Activated CD8-positive, alpha-beta T cell treated with anti-CD3 and anti-CD28 coated beads for 36 hours (primary cell): ENCODE measurements around the gene TEKT2. TPM values are rescaled to one million over a fixed set of nuclear protein-coding genes. Genes with fewer than 3 reads are reported as not detected.
A peak's percentile ranks its signal among the peaks of the same experiment; 100 is the strongest.

Source experiments
- ATAC-seq: fragments of 200-7000 bp; cut with Tn5 transposase; one replicate; pipeline ENCODE4 v1.10.0; 2021; ENCODE audit warnings: mild to moderate bottlenecking, moderate library complexity
- CTCF ChIA-PET: fragments of 350-600 bp; sonication (Branson Sonifier 250); formaldehyde crosslinking; loops from one replicate; lab custom pipeline; 2021; ENCODE audit warnings: antibody characterized with exemption; lab: Charles Lee
- POLR2A ChIA-PET: fragments of 350-600 bp; sonication (Branson Sonifier 250); formaldehyde crosslinking; loops from one replicate; lab custom pipeline; 2021; ENCODE audit warnings: antibody characterized with exemption; lab: Charles Lee
- DNase-seq: peaks from one replicate; pipeline ENCODE4 v3.0.0-alpha.2; 2020
- H3K27ac Mint-ChIP-seq: one replicate; pipeline ENCODE4 v1.8.0; 2021; ENCODE audit warnings: mild to moderate bottlenecking, mixed read lengths
- H3K27me3 Mint-ChIP-seq: one replicate; pipeline ENCODE4 v1.8.0; 2021; ENCODE audit warnings: mixed read lengths
- H3K36me3 Mint-ChIP-seq: one replicate; pipeline ENCODE4 v1.8.0; 2021; ENCODE audit warnings: low read depth, mixed read lengths
- H3K4me1 Mint-ChIP-seq: one replicate; pipeline ENCODE4 v1.8.0; 2021; ENCODE audit warnings: low read depth, mixed read lengths
- H3K4me3 Mint-ChIP-seq: one replicate; pipeline ENCODE4 v1.8.0; 2021; ENCODE audit warnings: mild to moderate bottlenecking, moderate library complexity, mixed read lengths
- H3K9me3 Mint-ChIP-seq: one replicate; pipeline ENCODE4 v1.8.0; 2021; ENCODE audit warnings: mixed read lengths
- intact Hi-C: fragments of 100-400 bp; cut with micrococcal nuclease; formaldehyde crosslinking; loops from one replicate; pipeline ENCODE4 v1.10.0; 2022
- total RNA-seq, 2 experiments: library from RNA; stranded (reverse); gene quantifications; one replicate each; pipeline ENCODE4 v1.2.3, GENCODE V29; 2021
- TF ChIP-seq, protein P1 (sequence below): fragments of 200-600 bp; IDR thresholded peaks from one replicate; pipeline ENCODE4 v1.8.0; 2022; ENCODE audit warnings: antibody characterized with exemption, mild to moderate bottlenecking

Gene TEKT2
- total RNA-seq, 2 experiments from 2014 or later, result 0.20 to 0.34 TPM

DNA sequence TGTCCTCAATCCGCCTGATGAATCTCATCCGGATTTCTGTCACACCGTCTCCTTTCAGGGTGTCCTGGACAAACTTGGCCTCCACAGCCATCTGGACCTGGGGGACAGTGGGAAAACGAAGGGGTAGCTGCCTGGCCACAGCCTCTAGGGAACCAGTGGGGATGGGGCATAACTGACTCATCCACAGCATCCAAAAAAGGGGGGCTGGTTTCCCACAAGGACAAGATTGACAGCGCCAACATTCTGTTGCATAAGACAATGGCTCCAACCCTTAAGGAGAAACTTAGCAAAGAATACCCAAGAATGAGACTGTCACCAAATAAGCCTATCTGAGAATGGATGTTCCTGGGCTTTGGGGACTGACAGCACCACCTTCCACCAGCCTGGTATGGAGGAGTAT, 53.3 kb downstream of the TEKT2 start:
- peaks cover 8% of the 10 kb centered on the region for H3K36me3 Mint-ChIP-seq
- H3K27me3 Mint-ChIP-seq, result no peaks in the 10 kb centered on the region
- no peak for DNase-seq
- TF ChIP-seq, protein P1, sequence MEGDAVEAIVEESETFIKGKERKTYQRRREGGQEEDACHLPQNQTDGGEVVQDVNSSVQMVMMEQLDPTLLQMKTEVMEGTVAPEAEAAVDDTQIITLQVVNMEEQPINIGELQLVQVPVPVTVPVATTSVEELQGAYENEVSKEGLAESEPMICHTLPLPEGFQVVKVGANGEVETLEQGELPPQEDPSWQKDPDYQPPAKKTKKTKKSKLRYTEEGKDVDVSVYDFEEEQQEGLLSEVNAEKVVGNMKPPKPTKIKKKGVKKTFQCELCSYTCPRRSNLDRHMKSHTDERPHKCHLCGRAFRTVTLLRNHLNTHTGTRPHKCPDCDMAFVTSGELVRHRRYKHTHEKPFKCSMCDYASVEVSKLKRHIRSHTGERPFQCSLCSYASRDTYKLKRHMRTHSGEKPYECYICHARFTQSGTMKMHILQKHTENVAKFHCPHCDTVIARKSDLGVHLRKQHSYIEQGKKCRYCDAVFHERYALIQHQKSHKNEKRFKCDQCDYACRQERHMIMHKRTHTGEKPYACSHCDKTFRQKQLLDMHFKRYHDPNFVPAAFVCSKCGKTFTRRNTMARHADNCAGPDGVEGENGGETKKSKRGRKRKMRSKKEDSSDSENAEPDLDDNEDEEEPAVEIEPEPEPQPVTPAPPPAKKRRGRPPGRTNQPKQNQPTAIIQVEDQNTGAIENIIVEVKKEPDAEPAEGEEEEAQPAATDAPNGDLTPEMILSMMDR, result no peak
- no peak for ATAC-seq
- no peak overlapping the region for H3K27ac Mint-ChIP-seq
- CTCF ChIA-PET, result interaction anchor here (6.3 kb wide), 1 partner anchor 36 kb away, joined by 86 read pairs; no protein-coding TSS in a partner anchor
- H3K4me1 Mint-ChIP-seq, result peaks cover 20% of the 10 kb centered on the region
- POLR2A ChIA-PET, result no interaction called here
- H3K9me3 Mint-ChIP-seq, result no peaks in the 10 kb centered on the region
- intact Hi-C loops, result no loop called here
- H3K4me3 Mint-ChIP-seq, result no peak overlapping the region

DNA sequence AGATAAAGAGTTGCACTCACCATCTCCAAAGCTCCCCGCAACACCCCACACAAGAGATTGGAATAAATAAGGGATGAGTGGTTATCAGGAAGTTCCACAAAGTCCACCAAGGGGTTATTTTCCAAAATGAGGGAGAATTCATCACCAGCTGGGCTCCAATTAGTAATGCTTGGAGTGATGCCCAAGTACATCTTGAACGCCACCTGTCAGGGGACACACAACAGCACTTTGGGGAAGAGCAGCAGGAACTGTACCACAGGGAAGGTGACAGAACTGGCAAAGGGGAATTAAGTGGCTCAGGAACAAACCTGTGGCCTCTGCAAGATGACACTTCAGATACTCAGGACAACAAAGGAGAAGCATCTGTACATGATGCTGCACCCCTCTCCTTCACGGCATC, 53.9 kb downstream of the TEKT2 start:
- no peak for DNase-seq
- POLR2A ChIA-PET, result no interaction called here
- H3K9me3 Mint-ChIP-seq, result no peaks in the 10 kb centered on the region
- CTCF ChIA-PET, result interaction anchor here (1.0 to 6.3 kb wide), 3 partner anchors 11 to 41 kb away, joined by 3 to 86 read pairs (median 3); no protein-coding TSS in a partner anchor
- H3K4me3 Mint-ChIP-seq, result no peak overlapping the region
- intact Hi-C loops, result no loop called here
- peaks cover 8% of the 10 kb centered on the region for H3K36me3 Mint-ChIP-seq
- no peak for ATAC-seq
- TF ChIP-seq, protein P1, result no peak
- H3K27me3 Mint-ChIP-seq, result no peaks in the 10 kb centered on the region
- H3K27ac Mint-ChIP-seq, result peak overlapping the region; percentile 37
- H3K4me1 Mint-ChIP-seq, result peaks cover 23% of the 10 kb centered on the region

Other genes with a start within 250 kb of the TEKT2 start
- gene AGO1, start 200.9 kb upstream of the TEKT2 start, total RNA-seq, result 10 to 100 TPM; 33.0 to 34.2 TPM
- gene AGO3, start 153.0 kb upstream of the TEKT2 start, total RNA-seq, result 10 to 100 TPM; 27.7 to 30.0 TPM
- gene ADPRS, start 4.8 kb downstream of the TEKT2 start, total RNA-seq, result 10 to 100 TPM; 52.7 to 54.9 TPM
- under 1 TPM; 0.83 to 0.85 TPM for gene COL8A2, start 41.1 kb downstream of the TEKT2 start, total RNA-seq
- gene TRAPPC3, start 65.4 kb downstream of the TEKT2 start, total RNA-seq, result 10 to 100 TPM; 47.9 to 48.4 TPM
- gene MAP7D1, start 72.1 kb downstream of the TEKT2 start, total RNA-seq, result 100 to 1,000 TPM; 125 to 129 TPM
- 100 to 1,000 TPM; 119 to 121 TPM for gene THRAP3, start 140.3 kb downstream of the TEKT2 start, total RNA-seq
- 10 to 100 TPM; 17.8 to 21.0 TPM for gene SH3D21, start 222.3 kb downstream of the TEKT2 start, total RNA-seq
- 1 to 10 TPM; 5.8 to 6.5 TPM for gene EVA1B, start 239.6 kb downstream of the TEKT2 start, total RNA-seq